Activated CD4-positive, alpha-beta T cell treated with anti-CD3 and anti-CD28 coated beads, Interleukin-2, amount 50 U/mL, for 48 hours (primary cell): ENCODE data around the gene KCNH8.

ENCODE experiments used
- DNase-seq, 2 experiments: peaks; one replicate each; pipeline ENCODE4 v3.0.0-alpha.2; 2020

The KCNH8 gene

GRCh38 chr3:19394946-19395345, 246.6 kb downstream of the KCNH8 start:
- no peak for DNase-seq

GRCh38 chr3:19396726-19397125, 248.4 kb downstream of the KCNH8 start:
- no peak for DNase-seq

- DNase-seq: no peak
Observed at GRCh38 chr3:19399356-19399755, 251.0 kb downstream of the KCNH8 start.

GRCh38 chr3:19399836-19400235, 251.5 kb downstream of the KCNH8 start:
- DNase-seq: no peak

GRCh38 chr3:19420159-19420558, 271.8 kb downstream of the KCNH8 start:
- DNase-seq: no peak

- DNase-seq: no peak
Observed at GRCh38 chr3:19425825-19426224, 277.5 kb downstream of the KCNH8 start.

GRCh38 chr3:19427422-19428149, 279.3 kb downstream of the KCNH8 start:
- no peak for DNase-seq

GRCh38 chr3:19428729-19429128, 280.4 kb downstream of the KCNH8 start:
- no peak for DNase-seq

- no peak for DNase-seq
Observed at GRCh38 chr3:19432669-19433068, 284.4 kb downstream of the KCNH8 start.

GRCh38 chr3:19436746-19437145, 288.4 kb downstream of the KCNH8 start:
- DNase-seq: no peak

- DNase-seq: no peak
Observed at GRCh38 chr3:19439944-19440343, 291.6 kb downstream of the KCNH8 start.

GRCh38 chr3:19446138-19446537, 297.8 kb downstream of the KCNH8 start:
- DNase-seq: no peak

GRCh38 chr3:19446687-19447086, 298.4 kb downstream of the KCNH8 start:
- DNase-seq: no peak

GRCh38 chr3:19455546-19455945, 307.2 kb downstream of the KCNH8 start:
- DNase-seq: no peak

GRCh38 chr3:19456738-19457137, 308.4 kb downstream of the KCNH8 start:
- DNase-seq: no peak

- DNase-seq: no peak
Observed at GRCh38 chr3:19457449-19457848, 309.1 kb downstream of the KCNH8 start.

- DNase-seq: no peak
Observed at GRCh38 chr3:19467761-19468160, 319.5 kb downstream of the KCNH8 start.

GRCh38 chr3:19471138-19471537, 322.8 kb downstream of the KCNH8 start:
- DNase-seq: no peak

GRCh38 chr3:19473971-19474580, 325.8 kb downstream of the KCNH8 start:
- DNase-seq: no peak

GRCh38 chr3:19476281-19476680, 328.0 kb downstream of the KCNH8 start:
- no peak for DNase-seq

GRCh38 chr3:19485267-19485666, 337.0 kb downstream of the KCNH8 start:
- no peak for DNase-seq

- DNase-seq: no peak
Observed at GRCh38 chr3:19487386-19487785, 339.1 kb downstream of the KCNH8 start.

GRCh38 chr3:19488939-19489338, 340.6 kb downstream of the KCNH8 start:
- DNase-seq: no peak

- no peak for DNase-seq
Observed at GRCh38 chr3:19489936-19490335, 341.6 kb downstream of the KCNH8 start.

- DNase-seq: no peak
Observed at GRCh38 chr3:19506171-19506570, 357.9 kb downstream of the KCNH8 start.
